ENCODE measurements around the gene RSU1.
A peak's percentile ranks its signal among the peaks of the same experiment; 100 is the strongest.

The RSU1 gene

GRCh38 chr10:16750461-16750860 lies 66.8 kb downstream of the RSU1 start:
- Mint-ChIP-seq H3K9me3 (no peaks in the 10 kb centered on the region), H3K36me3 (peaks cover 49% of the 10 kb centered on the region), H3K4me3 (no peak overlapping the region), H3K27ac (no peak overlapping the region), H3K4me1 (no peaks in the 10 kb centered on the region)
- no peak for ATAC-seq
- no peak for DNase-seq (ENCODE audit: low spot score in 2 of 2)

DNA sequence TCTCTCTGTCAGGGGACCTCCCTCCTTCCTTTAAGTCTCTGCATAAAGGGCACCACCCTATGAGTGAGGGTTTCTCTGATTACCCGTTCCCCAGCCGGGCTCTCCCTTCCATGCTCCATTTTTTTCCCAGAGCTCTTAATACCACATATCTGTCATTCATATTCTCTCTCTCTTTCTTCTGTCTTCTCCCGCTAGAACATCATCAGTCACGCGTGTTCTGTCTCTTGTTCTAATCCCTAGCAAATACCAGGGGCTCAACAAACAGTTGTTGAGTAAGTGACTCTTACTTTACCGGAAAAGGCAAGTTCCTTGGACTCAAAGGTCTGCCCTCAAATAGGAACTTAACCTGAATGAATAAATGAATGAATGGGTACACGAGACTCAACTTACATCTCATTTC lies 68.5 kb downstream of the RSU1 start:
- H3K4me3 Mint-ChIP-seq: no peak overlapping the region
- DNase-seq (ENCODE audit: low spot score in 2 of 2) (no peak), ATAC-seq (no peak)
- peaks cover 38% of the 10 kb centered on the region for H3K36me3 Mint-ChIP-seq
- no peaks in the 10 kb centered on the region for H3K9me3 Mint-ChIP-seq
- H3K27ac Mint-ChIP-seq: peak overlapping the region; percentile 2
- no peaks in the 10 kb centered on the region for H3K4me1 Mint-ChIP-seq

- H3K36me3 Mint-ChIP-seq: peaks cover 24% of the 10 kb centered on the region
These were observed 70.4 kb downstream of the RSU1 start for GRCh38 chr10:16746856-16747255.

DNA sequence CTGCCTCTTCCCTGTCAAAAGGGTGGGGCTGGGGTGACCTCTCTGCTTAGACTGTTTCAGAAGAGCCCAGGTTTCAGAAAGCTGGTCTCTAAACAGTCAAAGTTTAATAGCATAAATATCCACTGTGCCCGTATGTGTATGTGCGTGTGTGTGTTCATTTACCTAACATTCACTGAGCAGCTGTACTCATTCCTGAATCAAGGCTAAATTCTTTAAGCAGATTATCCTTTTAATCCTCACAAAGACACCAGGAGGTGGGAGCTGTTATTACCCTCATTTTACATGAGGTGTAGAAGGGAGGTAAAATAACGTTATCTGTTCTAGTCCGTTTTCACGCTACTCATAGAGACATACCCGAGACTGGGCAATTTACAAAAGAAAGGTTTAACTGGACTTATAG lies 72.2 kb downstream of the RSU1 start:
- H3K4me3 Mint-ChIP-seq: no peak overlapping the region

More at GRCh38 chr10:16746856-16747255, 70.4 kb downstream of the RSU1 start:
- DNase-seq (ENCODE audit: low spot score in 2 of 2) (no peak), ATAC-seq (no peak)
- H3K4me3 Mint-ChIP-seq: no peak overlapping the region
- H3K9me3 Mint-ChIP-seq: no peaks in the 10 kb centered on the region
- no peaks in the 10 kb centered on the region for H3K4me1 Mint-ChIP-seq
- no peak overlapping the region for H3K27ac Mint-ChIP-seq

DNA sequence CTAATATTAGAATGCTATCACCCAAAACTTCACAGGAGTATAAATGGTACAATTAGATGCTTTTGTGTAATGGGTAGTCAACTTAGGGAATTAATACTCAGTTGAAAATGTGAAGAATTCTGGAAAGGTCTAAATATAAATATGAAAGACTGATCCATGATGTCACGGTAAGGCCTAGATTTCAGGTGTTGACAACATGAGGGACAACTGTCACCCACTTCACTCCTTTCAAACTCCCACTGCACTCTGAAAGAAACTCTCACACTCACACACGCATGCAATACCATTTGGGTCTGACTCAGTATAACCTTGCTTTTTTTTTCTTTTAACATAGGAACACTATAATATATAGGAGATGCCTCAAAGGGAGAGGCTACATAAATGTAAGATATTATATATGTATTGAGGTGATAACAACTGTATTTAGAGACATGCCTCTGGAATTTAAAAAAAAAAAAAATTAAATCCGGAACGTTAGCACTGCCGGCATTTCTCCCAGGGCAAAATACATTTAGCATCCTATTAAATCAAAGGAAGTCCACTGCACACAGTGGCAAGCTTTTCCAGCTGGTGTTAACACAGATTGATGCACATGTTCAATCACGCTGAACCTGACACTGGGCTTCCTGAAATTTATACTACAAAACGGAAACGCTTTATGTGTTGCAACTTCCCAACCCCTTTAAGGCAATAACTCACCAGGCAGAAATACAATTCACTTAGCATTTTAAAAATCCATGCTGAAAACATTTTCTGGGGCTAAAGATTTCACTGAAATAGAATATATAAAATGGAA lies 74.9 kb downstream of the RSU1 start:
- no peak overlapping the region for H3K27ac Mint-ChIP-seq
- peaks cover 8% of the 10 kb centered on the region for H3K4me1 Mint-ChIP-seq
- H3K9me3 Mint-ChIP-seq: peaks cover 2% of the 10 kb centered on the region
- ATAC-seq (no peak), DNase-seq (ENCODE audit: low spot score in 2 of 2) (no peak)
- no peak overlapping the region for H3K4me3 Mint-ChIP-seq
- H3K36me3 Mint-ChIP-seq: peaks cover 31% of the 10 kb centered on the region

More for the DNA sequence above, 72.2 kb downstream of the RSU1 start:
- ATAC-seq (no peak), DNase-seq (ENCODE audit: low spot score in 2 of 2) (no peak)
- H3K9me3 Mint-ChIP-seq: no peaks in the 10 kb centered on the region
- H3K27ac Mint-ChIP-seq: peak overlapping the region; percentile 6
- peaks cover 8% of the 10 kb centered on the region for H3K4me1 Mint-ChIP-seq
- H3K36me3 Mint-ChIP-seq: peaks cover 20% of the 10 kb centered on the region

DNA sequence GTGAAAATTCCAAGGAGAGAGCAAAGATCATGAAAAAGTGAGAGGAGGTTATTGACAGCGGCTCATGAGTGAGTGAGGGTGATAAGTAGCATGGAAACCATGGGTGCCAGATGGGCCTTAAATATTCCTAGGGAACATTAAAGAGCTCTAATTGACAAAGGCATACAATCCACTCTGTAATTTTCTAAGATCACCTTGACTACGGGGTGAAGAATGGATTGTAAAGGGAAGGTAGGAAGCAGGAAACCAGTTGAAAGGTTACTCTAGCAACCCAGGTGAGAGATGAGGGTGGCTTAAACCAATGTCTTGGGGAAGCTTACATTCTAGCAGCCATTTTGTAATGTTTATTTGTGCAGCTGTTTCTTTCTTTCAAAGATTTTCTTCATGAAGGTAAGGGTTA lies 75.7 kb downstream of the RSU1 start:
- H3K27ac Mint-ChIP-seq: no peak overlapping the region
- H3K36me3 Mint-ChIP-seq: peaks cover 37% of the 10 kb centered on the region
- H3K4me3 Mint-ChIP-seq: no peak overlapping the region
- H3K9me3 Mint-ChIP-seq: peaks cover 6% of the 10 kb centered on the region
- ATAC-seq (no peak), DNase-seq (ENCODE audit: low spot score in 2 of 2) (no peak)
- H3K4me1 Mint-ChIP-seq: peaks cover 8% of the 10 kb centered on the region

DNA sequence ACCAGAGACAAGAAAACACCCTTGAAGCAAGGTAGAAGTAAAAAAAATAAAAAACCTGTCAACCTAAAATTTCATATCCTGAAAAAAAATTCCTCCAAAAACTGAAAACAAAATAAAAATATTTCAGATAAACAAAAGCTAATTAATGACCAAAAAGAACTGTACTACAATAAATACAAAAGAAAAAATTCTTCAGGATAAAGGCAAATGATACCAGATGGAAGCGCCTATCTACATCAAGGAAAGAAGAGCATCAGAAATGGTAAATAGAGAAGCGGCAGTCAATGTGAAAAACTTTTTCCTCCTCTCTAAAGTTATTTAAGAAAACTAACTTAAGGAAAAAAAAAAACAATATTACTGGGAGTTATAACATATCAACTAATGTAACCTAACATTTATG lies 79.8 kb downstream of the RSU1 start:
- Mint-ChIP-seq H3K4me1 (peaks cover 8% of the 10 kb centered on the region), H3K4me3 (no peak overlapping the region), H3K27ac (no peak overlapping the region), H3K9me3 (peaks cover 6% of the 10 kb centered on the region), H3K36me3 (peaks cover 37% of the 10 kb centered on the region)
- ATAC-seq (no peak), DNase-seq (ENCODE audit: low spot score in 2 of 2) (no peak)

DNA sequence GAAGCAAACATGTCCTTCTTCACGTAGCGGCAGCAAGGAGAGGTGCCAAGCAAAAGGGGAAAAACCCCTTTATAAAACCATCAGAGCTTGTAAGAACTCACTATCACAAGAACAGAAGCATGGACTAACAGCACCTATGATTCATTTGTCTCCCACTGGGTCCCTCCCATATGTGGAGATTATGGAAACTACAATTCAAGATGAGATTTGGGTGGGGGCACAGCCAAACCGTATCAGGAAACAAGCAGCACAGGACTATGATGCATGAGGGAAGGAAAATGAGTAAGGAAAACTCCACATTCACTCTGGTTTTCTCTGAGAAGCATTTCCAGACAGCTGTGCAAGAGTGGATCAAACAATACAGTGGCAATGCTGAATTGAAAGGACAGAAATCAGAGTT lies 81.6 kb downstream of the RSU1 start:
- peaks cover 37% of the 10 kb centered on the region for H3K36me3 Mint-ChIP-seq
- DNase-seq (ENCODE audit: low spot score in 2 of 2) (no peak), ATAC-seq (no peak)
- no peak overlapping the region for H3K4me3 Mint-ChIP-seq
- no peaks in the 10 kb centered on the region for H3K4me1 Mint-ChIP-seq
- peaks cover 6% of the 10 kb centered on the region for H3K9me3 Mint-ChIP-seq
- H3K27ac Mint-ChIP-seq: no peak overlapping the region

DNA sequence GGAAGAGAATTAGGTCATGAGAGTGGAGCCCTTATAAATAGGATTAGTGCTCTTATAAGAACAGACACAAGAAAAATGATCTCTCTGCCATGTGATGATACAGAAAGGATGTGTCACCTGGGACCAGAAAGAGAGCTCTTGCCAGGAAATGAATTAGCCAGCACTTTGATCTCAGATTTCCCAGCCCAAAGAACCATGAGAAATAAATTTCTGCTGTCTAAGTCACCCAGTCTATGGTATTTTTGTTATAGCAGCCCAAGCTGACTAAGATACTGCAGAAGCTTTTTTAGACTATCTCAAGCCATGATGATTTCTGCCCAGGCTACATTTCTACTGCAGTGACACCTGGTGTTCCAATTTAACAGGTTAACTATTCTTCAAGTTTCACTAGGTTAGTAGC lies 84.8 kb downstream of the RSU1 start:
- H3K4me3 Mint-ChIP-seq: no peak overlapping the region
- H3K9me3 Mint-ChIP-seq: peaks cover 4% of the 10 kb centered on the region
- peaks cover 20% of the 10 kb centered on the region for H3K4me1 Mint-ChIP-seq
- ATAC-seq (no peak), DNase-seq (ENCODE audit: low spot score in 2 of 2) (no peak)
- peaks cover 19% of the 10 kb centered on the region for H3K36me3 Mint-ChIP-seq
- no peak overlapping the region for H3K27ac Mint-ChIP-seq

GRCh38 chr10:16728266-16728665 lies 89.0 kb downstream of the RSU1 start:
- no peak for ATAC-seq
- Mint-ChIP-seq H3K36me3 (peaks cover 14% of the 10 kb centered on the region), H3K4me3 (no peak overlapping the region), H3K27ac (no peak overlapping the region), H3K9me3 (no peaks in the 10 kb centered on the region), H3K4me1 (peaks cover 20% of the 10 kb centered on the region)
- no peak for DNase-seq (ENCODE audit: low spot score in 2 of 2)

- DNase-seq (ENCODE audit: low spot score in 2 of 2) (no peak), ATAC-seq (no peak)
- peaks cover 14% of the 10 kb centered on the region for H3K36me3 Mint-ChIP-seq
- peaks cover 20% of the 10 kb centered on the region for H3K4me1 Mint-ChIP-seq
- no peak overlapping the region for H3K27ac Mint-ChIP-seq
- H3K4me3 Mint-ChIP-seq: no peak overlapping the region
- no peaks in the 10 kb centered on the region for H3K9me3 Mint-ChIP-seq
These were observed 89.6 kb downstream of the RSU1 start for GRCh38 chr10:16727666-16728065.

DNA sequence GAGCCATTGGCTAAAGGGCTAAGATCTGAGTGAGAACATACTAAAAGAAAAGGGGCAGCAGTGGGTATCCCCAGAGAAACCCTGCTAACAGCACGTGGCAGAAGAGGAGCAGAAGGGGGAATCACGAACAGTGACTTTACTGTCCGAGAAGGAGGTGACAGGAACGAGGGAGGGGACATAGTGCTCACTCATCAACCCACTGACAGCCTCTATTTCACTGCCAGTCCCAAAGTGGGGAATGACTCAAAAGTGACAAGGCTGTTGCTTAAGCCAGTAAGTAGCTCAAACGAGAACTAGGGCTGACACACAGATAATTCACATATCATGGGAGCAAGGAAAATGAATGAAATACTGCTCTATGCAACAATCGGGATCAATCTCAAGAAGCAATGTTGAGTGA lies 92.7 kb downstream of the RSU1 start:
- no peaks in the 10 kb centered on the region for H3K9me3 Mint-ChIP-seq
- no peak for DNase-seq (ENCODE audit: low spot score in 2 of 2)
- no peak for ATAC-seq
- no peaks in the 10 kb centered on the region for H3K36me3 Mint-ChIP-seq
- H3K4me3 Mint-ChIP-seq: no peak overlapping the region
- no peak overlapping the region for H3K27ac Mint-ChIP-seq
- H3K4me1 Mint-ChIP-seq: peaks cover 13% of the 10 kb centered on the region

- H3K9me3 Mint-ChIP-seq: peaks cover 3% of the 10 kb centered on the region
- H3K36me3 Mint-ChIP-seq: no peaks in the 10 kb centered on the region
- DNase-seq (ENCODE audit: low spot score in 2 of 2) (no peak), ATAC-seq (no peak)
- H3K4me3 Mint-ChIP-seq: no peak overlapping the region
- H3K4me1 Mint-ChIP-seq: no peaks in the 10 kb centered on the region
- H3K27ac Mint-ChIP-seq: no peak overlapping the region
These were observed 96.4 kb downstream of the RSU1 start for GRCh38 chr10:16720812-16721211.

GRCh38 chr10:16717622-16718395 lies 99.4 kb downstream of the RSU1 start:
- Mint-ChIP-seq H3K36me3 (no peaks in the 10 kb centered on the region), H3K4me3 (no peak overlapping the region), H3K4me1 (no peaks in the 10 kb centered on the region), H3K27ac (no peak overlapping the region), H3K9me3 (peaks cover 16% of the 10 kb centered on the region)
- DNase-seq (ENCODE audit: low spot score in 2 of 2) (no peak), ATAC-seq (no peak)

DNA sequence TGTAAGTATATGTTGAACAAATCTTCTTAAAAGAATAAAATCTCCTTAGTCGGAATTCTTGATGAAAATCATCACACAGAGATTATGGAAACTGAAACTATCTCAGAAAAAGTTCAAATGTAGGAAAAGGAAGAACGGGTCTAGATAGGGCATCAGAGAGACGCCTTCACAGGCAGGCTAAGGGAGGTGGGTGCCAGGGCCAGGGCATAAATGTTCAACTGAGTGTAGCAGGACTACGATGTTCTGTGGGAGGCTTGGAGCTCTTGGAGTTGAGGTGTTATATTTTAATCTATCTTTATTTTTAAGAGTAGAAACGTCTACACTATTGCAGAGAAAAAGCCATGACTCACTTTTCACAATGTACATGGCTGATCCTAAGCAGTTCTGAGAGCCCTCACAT lies 101.2 kb downstream of the RSU1 start:
- no peak for ATAC-seq
- Mint-ChIP-seq H3K27ac (no peak overlapping the region), H3K4me3 (no peak overlapping the region), H3K9me3 (peaks cover 30% of the 10 kb centered on the region), H3K36me3 (no peaks in the 10 kb centered on the region), H3K4me1 (peaks cover 6% of the 10 kb centered on the region)
- no peak for DNase-seq (ENCODE audit: low spot score in 2 of 2)

DNA sequence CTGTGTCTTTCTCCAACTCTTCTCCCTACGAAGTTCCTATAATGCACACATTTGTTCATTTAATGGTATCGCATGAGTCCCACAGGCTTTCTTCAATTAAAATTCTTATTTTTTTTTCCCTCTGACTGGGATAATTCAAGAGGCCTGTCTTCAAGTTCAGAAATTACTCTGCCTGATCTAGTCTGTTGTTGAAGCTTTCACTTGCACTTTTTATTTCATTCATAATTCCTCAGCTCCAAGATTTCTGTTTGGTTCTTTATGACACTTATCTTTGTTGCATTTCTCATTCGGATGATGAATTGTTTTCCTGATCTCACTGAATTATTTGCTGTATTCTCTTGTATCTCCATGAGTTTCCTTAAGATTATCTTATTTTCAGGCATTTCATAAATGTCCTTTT lies 103.9 kb downstream of the RSU1 start:
- no peak overlapping the region for H3K27ac Mint-ChIP-seq
- peaks cover 6% of the 10 kb centered on the region for H3K4me1 Mint-ChIP-seq
- DNase-seq (ENCODE audit: low spot score in 2 of 2) (no peak), ATAC-seq (no peak)
- H3K4me3 Mint-ChIP-seq: no peak overlapping the region
- no peaks in the 10 kb centered on the region for H3K36me3 Mint-ChIP-seq
- peaks cover 30% of the 10 kb centered on the region for H3K9me3 Mint-ChIP-seq

Measured in stimulated activated effector memory CD8-positive, alpha-beta T cell treated with anti-CD3 and anti-CD28 coated beads, Interleukin-12 subunit alpha, Interleukin-12 subunit beta, amount 100 ng/mL, for 72 hours (primary cell).